ENCODE measurements around the gene SNX5.

Gene SNX5

GRCh38 chr20:17925141-17925939 is 43.3 kb downstream of the SNX5 start:
- no peak for TF ChIP-seq CTCF (IDR thresholded peaks at IDR 0.05; ENCODE audit: control insufficient read depth, insufficient read depth, low read depth, low read length, missing control alignments)
- no peak for DNase-seq (ENCODE audit: low read depth)
- H3K4me3 ChIP-seq (ENCODE audit: control insufficient read depth, low read depth, low read length): no peak overlapping the region

- TF ChIP-seq CTCF (IDR thresholded peaks at IDR 0.05; ENCODE audit: control insufficient read depth, insufficient read depth, low read depth, low read length, missing control alignments): no peak
- DNase-seq (ENCODE audit: low read depth): no peak
- no peak overlapping the region for H3K4me3 ChIP-seq (ENCODE audit: control insufficient read depth, low read depth, low read length)
Observed at GRCh38 chr20:17921774-17922173, 46.8 kb downstream of the SNX5 start.

GRCh38 chr20:17919149-17919548 is 49.4 kb downstream of the SNX5 start:
- TF ChIP-seq CTCF (IDR thresholded peaks at IDR 0.05; ENCODE audit: control insufficient read depth, insufficient read depth, low read depth, low read length, missing control alignments): no peak
- H3K4me3 ChIP-seq (ENCODE audit: control insufficient read depth, low read depth, low read length): no peak overlapping the region
- no peak for DNase-seq (ENCODE audit: low read depth)

GRCh38 chr20:17917832-17918618 is 50.6 kb downstream of the SNX5 start:
- no peak for DNase-seq (ENCODE audit: low read depth)
- no peak overlapping the region for H3K4me3 ChIP-seq (ENCODE audit: control insufficient read depth, low read depth, low read length)

GRCh38 chr20:17916433-17916891 is 52.1 kb downstream of the SNX5 start:
- no peak overlapping the region for H3K4me3 ChIP-seq (ENCODE audit: control insufficient read depth, low read depth, low read length)
- TF ChIP-seq CTCF (IDR thresholded peaks at IDR 0.05; ENCODE audit: control insufficient read depth, insufficient read depth, low read depth, low read length, missing control alignments): no peak
- no peak for DNase-seq (ENCODE audit: low read depth)

More at GRCh38 chr20:17917832-17918618, 50.6 kb downstream of the SNX5 start:
- TF ChIP-seq CTCF (IDR thresholded peaks at IDR 0.05; ENCODE audit: control insufficient read depth, insufficient read depth, low read depth, low read length, missing control alignments): no peak

- no peak for DNase-seq (ENCODE audit: low read depth)
- H3K4me3 ChIP-seq (ENCODE audit: control insufficient read depth, low read depth, low read length): no peak overlapping the region
- TF ChIP-seq CTCF (IDR thresholded peaks at IDR 0.05; ENCODE audit: control insufficient read depth, insufficient read depth, low read depth, low read length, missing control alignments): no peak
Observed at GRCh38 chr20:17914957-17915356, 53.6 kb downstream of the SNX5 start.
